Suppressor macrophage (primary cell): ENCODE measurements around the gene FHOD3.
"Not testable (repeated sequence)": the region's sequence is repeated elsewhere in the genome, so short reads cannot be mapped to it uniquely, and the experiment has no call there.

ENCODE experiments used
- DNase-seq, 4 experiments: peaks; one replicate each; pipeline ENCODE4 v3.0.0-alpha.2; 2020 to 2022

FHOD3 gene

DNA sequence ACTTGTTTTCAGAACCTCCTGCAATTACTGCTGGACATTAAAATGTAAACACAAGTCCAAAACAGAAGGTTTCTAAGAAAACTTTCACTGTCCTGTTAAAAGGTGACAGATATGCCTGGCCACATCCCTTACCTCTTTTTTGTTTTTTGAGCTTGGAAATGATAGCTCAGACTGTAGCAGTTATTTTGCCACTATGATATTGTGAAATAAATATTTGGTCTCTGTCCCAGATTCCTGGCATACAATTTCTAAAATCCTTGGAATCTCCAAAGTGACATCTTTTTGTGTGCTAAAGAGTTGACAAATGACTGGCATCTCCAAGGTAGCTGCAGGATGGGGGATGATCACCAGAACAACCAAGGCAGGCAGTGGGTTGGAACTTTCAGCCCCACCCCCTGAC, 514.4 kb downstream of the FHOD3 start:
- no peak for DNase-seq

DNA sequence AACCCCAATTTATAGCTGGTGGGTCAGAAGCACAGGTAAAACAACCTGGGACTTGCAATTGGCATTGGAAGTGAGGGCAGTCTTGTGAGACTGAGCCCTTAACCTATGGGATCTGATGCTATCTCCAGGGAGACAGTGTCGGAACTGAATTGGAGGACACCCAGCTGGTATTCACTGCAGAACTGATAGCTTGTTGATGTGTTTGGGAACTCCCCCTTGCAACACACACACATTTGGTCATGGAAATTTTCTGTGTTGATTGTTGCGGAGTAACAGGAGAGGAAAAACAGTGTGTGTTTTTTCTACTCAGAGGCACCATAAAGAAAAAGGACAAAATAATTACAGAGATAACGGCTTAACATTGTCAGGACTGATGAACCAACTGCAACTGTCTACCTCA, 515.2 kb downstream of the FHOD3 start:
- DNase-seq = no peak

DNA sequence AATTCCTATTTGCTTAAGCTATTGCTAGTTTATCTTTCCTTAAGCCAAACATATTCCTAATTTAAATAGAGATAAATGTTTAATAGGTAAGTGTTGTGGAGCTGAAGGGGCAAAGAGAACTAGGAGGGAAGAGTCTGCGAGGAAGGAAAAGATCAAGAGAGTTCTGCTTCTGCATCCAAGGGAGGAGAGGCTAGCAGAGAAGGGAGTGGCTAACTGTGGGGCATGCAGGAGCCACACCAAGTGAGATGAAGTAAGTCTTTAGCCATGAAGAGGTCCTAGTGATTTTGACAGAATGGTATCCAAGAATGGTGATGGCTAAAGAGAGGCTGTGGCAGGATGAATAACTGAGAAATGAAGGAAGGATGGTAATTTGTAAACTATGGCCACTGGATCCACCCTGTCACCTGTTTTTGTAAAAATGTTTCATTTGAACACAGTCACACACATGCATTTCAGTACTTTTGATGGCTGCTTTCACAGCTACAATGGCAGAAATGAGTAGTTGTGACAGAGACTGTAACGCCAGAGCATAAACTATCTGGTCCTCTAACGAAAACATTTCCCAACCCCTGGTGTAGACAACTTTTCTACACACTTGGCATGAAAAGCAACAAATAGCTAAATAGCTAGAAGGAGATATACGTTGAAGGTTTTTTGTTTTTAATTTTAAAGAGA, 515.7 kb downstream of the FHOD3 start:
- DNase-seq = no peak

DNA sequence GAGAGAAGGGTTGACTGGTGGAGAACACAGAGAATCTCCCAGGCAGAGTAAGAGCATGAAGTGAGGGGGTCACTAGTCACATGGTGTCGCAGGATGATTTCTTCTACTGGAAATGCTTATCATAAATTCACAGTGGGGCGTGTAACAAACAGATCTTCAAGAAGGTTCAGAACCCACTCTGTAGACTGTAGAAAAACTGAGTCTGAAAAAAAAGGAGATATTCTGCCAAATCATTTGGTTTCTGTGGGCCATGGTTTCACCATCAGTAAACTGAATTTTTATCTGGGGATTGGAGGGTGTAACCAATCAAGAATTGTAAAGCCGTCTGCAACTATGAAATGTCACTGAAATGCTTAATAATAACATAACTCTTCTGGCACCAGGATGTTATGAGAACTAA, 516.3 kb downstream of the FHOD3 start:
- no peak for DNase-seq

DNA sequence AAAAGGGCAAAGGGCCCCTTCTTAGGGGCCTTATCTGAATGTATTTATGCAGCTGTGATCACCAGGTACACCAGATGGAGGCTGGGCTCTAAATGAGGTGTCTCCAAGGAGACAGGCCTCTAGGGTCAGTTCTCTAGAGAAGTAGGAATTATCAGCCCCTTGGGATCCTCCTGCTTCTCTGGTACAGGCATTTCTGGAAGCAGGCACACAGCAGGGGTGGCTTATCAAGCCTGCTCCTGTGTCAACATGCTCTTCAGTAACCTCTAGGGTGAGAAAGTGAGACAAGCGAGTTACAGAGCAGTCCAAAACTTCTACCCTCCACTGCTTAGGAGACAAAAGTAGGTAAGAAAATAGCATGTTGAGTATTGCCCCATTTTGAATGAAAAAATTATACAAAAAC, 517.5 kb downstream of the FHOD3 start:
- DNase-seq = no peak

DNA sequence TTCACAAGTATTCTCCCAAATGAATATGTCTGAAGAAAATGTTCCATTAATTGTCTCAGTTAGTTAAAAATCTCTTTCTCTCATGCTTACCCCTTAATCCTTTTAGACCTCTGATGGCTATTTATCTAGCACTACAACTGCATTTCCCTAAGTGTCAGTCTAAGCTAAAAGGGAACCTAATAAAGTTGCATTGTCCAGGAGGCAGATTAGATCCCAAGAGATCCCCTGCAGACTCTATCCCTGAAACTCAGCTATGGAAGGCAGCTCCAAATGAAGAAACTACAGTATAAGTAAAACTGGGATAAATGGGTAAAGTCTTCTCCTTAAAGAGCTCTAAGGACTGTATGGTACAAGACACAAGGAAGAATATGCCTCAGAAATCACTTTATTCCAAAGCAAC, 518.6 kb downstream of the FHOD3 start:
- DNase-seq = not testable (repeated sequence)

DNA sequence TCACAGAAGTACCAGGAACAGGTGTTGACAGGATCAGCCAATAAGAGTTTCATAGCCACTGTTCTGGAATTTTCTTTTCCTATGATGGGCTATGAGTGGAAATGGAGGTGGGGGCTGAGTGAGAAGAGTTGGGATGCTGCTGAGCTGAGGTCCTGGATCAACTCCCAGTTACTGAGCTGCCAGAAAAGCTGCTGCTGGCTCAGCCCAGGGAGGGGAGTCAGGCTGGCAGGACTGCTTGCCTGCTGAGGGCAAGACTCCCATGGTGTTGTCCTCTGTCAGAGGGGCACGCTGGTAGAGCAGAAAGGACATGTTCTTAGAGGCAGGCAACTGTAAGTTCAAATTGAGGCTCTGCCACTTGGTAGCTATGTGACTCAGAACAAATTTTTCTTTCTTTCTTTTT, 519.5 kb downstream of the FHOD3 start:
- DNase-seq = no peak

DNA sequence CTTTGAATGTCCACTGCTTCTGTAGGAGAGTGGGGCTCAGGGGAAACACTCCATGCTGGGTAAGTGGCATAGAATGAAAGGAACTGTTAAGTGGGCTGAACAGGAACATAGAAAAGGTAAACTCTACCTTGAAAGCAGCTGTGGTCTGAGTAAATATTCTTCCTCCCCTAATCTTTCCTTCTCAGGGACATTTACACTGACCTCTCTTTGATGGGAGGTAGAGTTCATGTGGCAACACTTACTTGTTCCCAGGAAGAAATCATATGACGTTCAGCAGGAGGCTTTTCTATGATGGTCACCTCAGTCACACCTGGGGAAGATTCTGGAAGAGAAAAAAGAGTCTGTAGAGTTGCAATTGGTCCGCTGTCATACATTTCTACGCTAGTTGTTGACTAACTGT, 521.1 kb downstream of the FHOD3 start:
- DNase-seq = no peak

DNA sequence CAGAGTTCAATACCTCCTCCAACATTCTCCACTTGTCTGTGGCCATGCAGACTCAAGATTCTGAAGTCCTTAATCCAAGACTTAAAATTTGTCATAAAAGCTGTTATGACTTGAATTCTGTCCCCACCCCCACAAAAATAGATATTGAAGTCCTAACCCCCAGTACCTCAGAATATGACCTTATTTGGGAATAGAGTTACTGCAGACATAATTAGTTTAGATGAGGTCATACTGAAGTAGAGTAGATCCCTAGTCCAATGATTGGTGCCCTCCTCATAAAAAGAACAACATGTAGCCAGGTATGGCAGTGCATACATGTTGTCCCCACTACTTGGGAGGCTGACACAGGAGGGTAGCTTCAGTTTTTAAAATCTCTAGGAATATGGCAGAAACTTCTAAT, 522.1 kb downstream of the FHOD3 start:
- no peak for DNase-seq

DNA sequence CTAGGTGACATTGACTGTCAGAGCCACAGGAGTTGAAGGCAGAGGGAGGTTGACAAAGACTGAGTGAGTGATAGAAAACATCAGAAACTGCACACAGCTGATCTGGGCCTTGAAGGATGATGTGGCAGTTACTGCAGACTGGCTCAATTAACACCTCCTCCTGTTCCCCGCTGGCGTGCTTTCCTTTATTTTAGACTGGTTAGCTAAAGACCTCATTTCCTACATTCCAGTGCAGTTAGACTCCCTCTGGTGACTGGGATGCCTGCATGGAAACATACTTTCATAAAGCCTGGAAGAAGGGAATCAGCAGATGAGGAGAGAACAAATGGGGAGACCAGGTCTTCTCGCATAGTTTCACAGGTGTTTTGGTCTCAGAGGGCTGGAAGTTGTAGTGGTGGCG, 524.2 kb downstream of the FHOD3 start:
- DNase-seq = no peak

DNA sequence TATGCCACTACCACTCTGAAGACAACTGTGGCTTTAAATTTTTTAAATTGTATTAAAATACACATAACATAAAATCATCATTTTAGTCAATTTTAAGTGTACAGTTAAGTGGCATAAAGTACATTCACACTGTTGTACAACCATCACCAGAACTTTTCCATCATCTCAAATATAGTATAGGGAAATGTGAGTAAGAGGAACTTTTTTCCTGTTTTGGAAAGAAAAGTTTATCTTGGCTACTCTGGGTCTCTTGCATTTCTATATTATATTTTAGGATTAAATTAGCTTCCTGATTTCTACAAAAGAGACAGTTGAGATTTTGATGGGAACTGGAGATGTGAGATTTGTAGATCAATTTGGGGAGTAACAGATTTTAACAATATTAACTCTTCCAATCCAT, 528.0 kb downstream of the FHOD3 start:
- no peak for DNase-seq

DNA sequence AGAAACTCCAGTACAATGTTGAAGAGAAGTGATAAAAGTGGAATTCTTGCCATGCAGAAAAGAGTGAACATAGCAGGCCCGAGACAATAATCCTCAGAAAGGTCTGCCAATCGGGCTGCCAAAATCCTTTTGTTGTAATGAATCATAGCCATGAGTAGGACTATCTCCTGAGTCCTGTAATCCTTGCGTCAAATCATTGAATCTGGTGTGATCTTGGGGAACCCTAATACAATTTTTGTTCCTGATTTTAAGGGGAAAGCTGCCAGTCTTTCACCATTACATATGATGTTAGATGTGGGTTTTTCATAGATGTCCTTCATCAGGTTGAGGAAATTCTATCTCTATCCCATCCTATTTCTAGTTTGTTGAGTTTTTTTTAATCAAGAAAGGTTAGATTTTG, 529.0 kb downstream of the FHOD3 start:
- DNase-seq = no peak

DNA sequence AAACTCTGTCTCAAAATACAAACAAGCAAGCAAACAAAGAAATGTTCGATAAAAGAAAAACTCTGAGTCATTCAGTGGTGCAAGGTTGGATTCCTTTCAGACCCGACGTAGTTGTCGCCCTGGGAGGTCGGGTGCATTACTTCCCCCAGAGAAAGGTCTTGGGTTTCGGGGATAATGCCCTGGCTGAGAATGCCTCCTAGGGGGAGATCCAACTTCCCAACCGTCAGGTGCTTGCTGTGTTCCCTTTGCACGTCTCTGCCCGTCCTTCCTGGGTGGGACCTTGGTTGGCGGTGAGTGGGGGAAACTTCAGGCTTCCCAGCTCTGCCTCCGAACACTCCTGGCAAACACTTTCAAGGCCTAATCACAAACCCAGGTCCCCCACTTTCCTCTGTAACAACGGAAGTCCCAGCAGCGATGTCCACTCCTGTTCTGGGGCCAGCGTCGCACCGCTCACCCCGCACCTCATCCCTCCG, 530.7 kb downstream of the FHOD3 start:
- peak; percentile 20 to 48 (median 34) for DNase-seq

DNA sequence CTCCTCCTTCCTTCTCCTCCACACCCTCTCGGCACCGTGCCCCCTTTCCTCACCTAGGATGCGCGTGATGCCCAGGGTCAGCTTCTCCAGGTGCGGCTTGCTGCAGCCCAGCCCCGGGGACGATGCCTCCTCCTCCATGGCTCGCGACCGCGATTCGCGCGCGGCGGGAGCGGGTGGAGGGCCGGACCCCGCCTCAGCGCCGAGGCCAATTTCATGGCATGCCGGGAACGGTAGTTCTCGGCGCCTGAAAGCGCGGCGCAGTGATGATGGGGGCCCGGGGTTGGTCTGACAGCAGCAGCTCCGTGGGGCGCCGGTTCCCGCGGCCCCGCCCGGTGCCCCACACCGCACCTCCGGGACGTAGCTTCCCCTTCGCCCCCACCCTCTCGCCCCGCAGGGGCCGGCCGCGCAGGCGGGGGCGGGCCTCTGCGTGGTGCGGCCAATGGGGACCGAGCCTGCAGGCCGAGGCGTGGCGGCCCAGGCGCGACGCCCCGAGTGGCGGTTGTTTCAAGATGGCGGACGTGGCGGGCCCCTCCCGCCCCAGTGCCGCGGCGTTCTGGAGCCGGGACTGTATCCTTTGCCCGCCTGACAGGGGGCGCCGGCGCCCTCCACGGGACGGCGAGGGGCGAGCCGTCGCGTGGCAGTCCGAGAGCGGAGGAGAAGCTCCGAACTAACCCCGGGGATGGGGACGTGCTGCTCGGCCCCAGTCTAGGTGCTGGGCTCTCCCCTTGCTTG, 531.3 kb downstream of the FHOD3 start, which contains the start of the genes KIAA1328 and TPGS2:
KIAA1328 (plus strand) TSS at position 498 of the 732 bp plus-strand sequence; CDS start at position 510, 12 bp downstream.
TPGS2 (minus strand) TSS at position 373 of the 732 bp plus-strand sequence; CDS start at position 138, 235 bp downstream.
- peak; percentile 89 to 96 (median 92) for DNase-seq
